PC-3 (cell line): Measurements from ENCODE around the gene TMEM273. TPM values are rescaled to one million over a fixed set of nuclear protein-coding genes. Genes with fewer than 3 reads are reported as not detected.

ENCODE experiments used
- ATAC-seq: fragments of 200-7000 bp; cut with Tn5 transposase; 2 replicates; pipeline ENCODE4 v1.9.1; 2020; ENCODE audit warnings: mild to moderate bottlenecking, moderate library complexity
- BruUV-seq: library from RNA; stranded (reverse); fragments of 400-500 nt; replicated peaks from 2 replicates; lab custom pipeline; 2021; lab: Mats Ljungman, UMichigan
- CTCF ChIA-PET: fragments of 300-600 bp; sonication (Branson Sonifier 250); formaldehyde crosslinking; loops from one replicate; lab custom pipeline; 2022; ENCODE audit warnings: antibody characterized with exemption; lab: Charles Lee
- POLR2A ChIA-PET: fragments of 300-600 bp; sonication (Branson Sonifier 250); formaldehyde crosslinking; loops from one replicate; lab custom pipeline; 2022; ENCODE audit warnings: antibody characterized with exemption; ENCODE audit not compliant: unreplicated experiment; lab: Charles Lee
- DNase-seq: peaks from one replicate; pipeline ENCODE4 v3.0.0-alpha.2; 2015
- H2AFZ ChIP-seq: fragments of 300-600 bp; sonication (generic); 2 replicates; pipeline ENCODE4 v1.6.0; 2016; ENCODE audit warnings: antibody characterized with exemption, low read length
- H3F3A ChIP-seq: fragments of 300-600 bp; sonication (generic); one replicate; pipeline ENCODE4 v1.6.0; 2017; ENCODE audit warnings: antibody characterized with exemption, low read length, control low read depth, mild to moderate bottlenecking; ENCODE audit not compliant: unreplicated experiment
- H3K27ac ChIP-seq: fragments of 300-600 bp; sonication (generic); 2 replicates; pipeline ENCODE4 v1.5.1; 2016; ENCODE audit warnings: mild to moderate bottlenecking, low read length
- H3K27me3 ChIP-seq: fragments of 300-600 bp; sonication (generic); 2 replicates; pipeline ENCODE4 v1.6.1; 2016; ENCODE audit warnings: low read length, mixed read lengths
- H3K36me3 ChIP-seq: fragments of 300-600 bp; sonication (generic); 2 replicates; pipeline ENCODE4 v1.6.1; 2016; ENCODE audit warnings: low read depth, mixed run types, low read length, mixed read lengths
- H3K4me1 ChIP-seq: fragments of 300-600 bp; sonication (generic); 2 replicates; pipeline ENCODE4 v1.5.1; 2016; ENCODE audit warnings: low read length; ENCODE audit not compliant: insufficient read depth
- H3K4me2 ChIP-seq: fragments of 300-600 bp; sonication (generic); 2 replicates; pipeline ENCODE4 v1.6.0; 2016; ENCODE audit warnings: low read length
- H3K4me3 ChIP-seq: fragments of 300-600 bp; sonication (generic); 2 replicates; pipeline ENCODE4 v1.5.1; 2016; ENCODE audit warnings: mild to moderate bottlenecking, low read length, mixed read lengths
- H3K79me2 ChIP-seq: fragments of 300-600 bp; sonication (generic); 2 replicates; pipeline ENCODE4 v1.6.1; 2017; ENCODE audit warnings: low read length, mixed read lengths
- H3K9ac ChIP-seq: fragments of 300-600 bp; sonication (generic); 2 replicates; pipeline ENCODE4 v1.6.0; 2016; ENCODE audit warnings: mild to moderate bottlenecking, low read length
- H3K9me2 ChIP-seq: fragments of 300-600 bp; sonication (generic); replicated peaks from 2 replicates; pipeline ENCODE4 v1.6.1; 2016; ENCODE audit warnings: mixed run types, low read length, mixed read lengths
- H3K9me3 ChIP-seq: fragments of 300-600 bp; sonication (generic); 2 replicates; pipeline ENCODE4 v1.6.1; 2016; ENCODE audit warnings: low read length, mixed read lengths
- H4K20me1 ChIP-seq: fragments of 300-600 bp; sonication (generic); 2 replicates; pipeline ENCODE4 v1.6.1; 2016; ENCODE audit warnings: low read length, mixed read lengths
- CTCF ChIP-seq: fragments of 300-600 bp; sonication (generic); conservative IDR thresholded peaks from 2 replicates; pipeline ENCODE4 v1.5.1; 2017; ENCODE audit warnings: antibody characterized with exemption, low read depth, mild to moderate bottlenecking, low read length
- EZH2 ChIP-seq: fragments of 300-600 bp; sonication (generic); IDR thresholded peaks from one replicate; pipeline ENCODE4 v1.6.1; 2017; ENCODE audit warnings: antibody characterized with exemption, mild to moderate bottlenecking, low read length; ENCODE audit not compliant: unreplicated experiment
- EZH2phosphoT487 ChIP-seq: fragments of 300-600 bp; sonication (generic); IDR thresholded peaks from 2 replicates; pipeline ENCODE4 v1.6.1; 2018; ENCODE audit warnings: mild to moderate bottlenecking, antibody characterized with exemption, low read length, borderline replicate concordance
- intact Hi-C: fragments of 100-400 bp; cut with micrococcal nuclease; formaldehyde crosslinking; loops from 2 replicates; pipeline ENCODE4 v1.9.0; 2023
- total RNA-seq: library from RNA; depleted of rRNA; stranded (reverse); fragments of >200 nt; gene quantifications from 2 replicates; pipeline ENCODE4 v1.2.3, GENCODE V29; 2014

TMEM273 gene
- total RNA-seq, 1 experiment from 2014 or later = not detected

GRCh38 chr10:49139028-49139845 is 49.0 kb downstream of the TMEM273 start:
- Histone ChIP-seq H3K79me2 (no peaks in the 10 kb centered on the region), H3K9ac (peak overlapping the region; percentile 54), H3K4me2 (peak overlapping the region; percentile 51), H3K9me3 (no peaks in the 10 kb centered on the region), H4K20me1 (no peaks in the 10 kb centered on the region), H3K4me1 (peaks cover 20% of the 10 kb centered on the region), H3K4me3 (no peak overlapping the region; the same call in 1 of the 2 replicates), H2AFZ (no peak overlapping the region), H3K36me3 (no peaks in the 10 kb centered on the region), H3F3A (no peaks in the 10 kb centered on the region), H3K9me2 (no peaks in the 10 kb centered on the region), H3K27me3 (peaks cover 28% of the 10 kb centered on the region), H3K27ac (peak overlapping the region; percentile 74)
- TF ChIP-seq EZH2phosphoT487 = no peak
- no peak for TF ChIP-seq EZH2
- TF ChIP-seq CTCF = no peak
- ChIA-PET CTCF (no interaction called here), POLR2A (no interaction called here)
- BruUV-seq = no TSS peak
- peak; percentile 54 for DNase-seq
- intact Hi-C loops = no loop called here
- no peak; the same call in 1 of the 2 replicates for ATAC-seq

- TF ChIP-seq EZH2 = no peak
- no peak for TF ChIP-seq CTCF
- ATAC-seq = no peak
- Histone ChIP-seq H3F3A (no peaks in the 10 kb centered on the region), H3K27ac (peak overlapping the region; percentile 16), H3K79me2 (no peaks in the 10 kb centered on the region), H2AFZ (no peak overlapping the region), H3K9me2 (no peaks in the 10 kb centered on the region), H4K20me1 (no peaks in the 10 kb centered on the region), H3K4me3 (no peak overlapping the region), H3K4me1 (peaks cover 20% of the 10 kb centered on the region), H3K27me3 (peaks cover 36% of the 10 kb centered on the region), H3K36me3 (no peaks in the 10 kb centered on the region), H3K9ac (no peak overlapping the region), H3K9me3 (no peaks in the 10 kb centered on the region), H3K4me2 (no peak overlapping the region)
- intact Hi-C loops = no loop called here
- BruUV-seq = no TSS peak
- POLR2A ChIA-PET = no interaction called here
- no peak for DNase-seq
- CTCF ChIA-PET = no interaction called here
These were observed 49.8 kb downstream of the TMEM273 start for GRCh38 chr10:49138361-49138891.

GRCh38 chr10:49136525-49136924 is 51.7 kb downstream of the TMEM273 start:
- ATAC-seq (no peak), DNase-seq (no peak)
- no peak overlapping the region for H3K4me2 ChIP-seq
- no peaks in the 10 kb centered on the region for H3K79me2 ChIP-seq
- no peak overlapping the region for H3K4me3 ChIP-seq
- no peaks in the 10 kb centered on the region for H4K20me1 ChIP-seq
- CTCF ChIA-PET = no interaction called here
- no peak for TF ChIP-seq EZH2
- TF ChIP-seq CTCF = no peak
- TF ChIP-seq EZH2phosphoT487 = no peak
- H3K36me3 ChIP-seq = no peaks in the 10 kb centered on the region
- no peak overlapping the region for H3K27ac ChIP-seq
- BruUV-seq = no TSS peak
- no peaks in the 10 kb centered on the region for H3K9me3 ChIP-seq
- peaks cover 20% of the 10 kb centered on the region for H3K4me1 ChIP-seq
- H3K27me3 ChIP-seq = peaks cover 51% of the 10 kb centered on the region
- no peaks in the 10 kb centered on the region for H3K9me2 ChIP-seq
- H3F3A ChIP-seq = no peaks in the 10 kb centered on the region
- intact Hi-C loops = no loop called here
- POLR2A ChIA-PET = no interaction called here
- H2AFZ ChIP-seq = no peak overlapping the region
- H3K9ac ChIP-seq = no peak overlapping the region
